Measurements from ENCODE around the gene ING3. TPM values are rescaled to one million over a fixed set of nuclear protein-coding genes. Genes with fewer than 3 reads are reported as not detected.

Gene ING3
- polyA plus RNA-seq, 1 of the 3 experiments (the other 2 are of a cell fraction) = 8.3 TPM

- TF ChIP-seq, protein P1, sequence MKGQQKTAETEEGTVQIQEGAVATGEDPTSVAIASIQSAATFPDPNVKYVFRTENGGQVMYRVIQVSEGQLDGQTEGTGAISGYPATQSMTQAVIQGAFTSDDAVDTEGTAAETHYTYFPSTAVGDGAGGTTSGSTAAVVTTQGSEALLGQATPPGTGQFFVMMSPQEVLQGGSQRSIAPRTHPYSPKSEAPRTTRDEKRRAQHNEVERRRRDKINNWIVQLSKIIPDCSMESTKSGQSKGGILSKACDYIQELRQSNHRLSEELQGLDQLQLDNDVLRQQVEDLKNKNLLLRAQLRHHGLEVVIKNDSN (IDR thresholded peaks at IDR 0.05; ENCODE audit: borderline replicate concordance, low read depth) = peak; percentile 15; the same call in 1 of the 2 replicates
- TF ChIP-seq EZH2phosphoT487 (IDR thresholded peaks at IDR 0.05; ENCODE audit: borderline replicate concordance, low read depth) (no peak), FOXJ3 (CRISPR knock-in tag; IDR thresholded peaks at IDR 0.05) (peak; percentile 63; the same call in 1 of the 2 replicates), EP300 (IDR thresholded peaks at IDR 0.05; ENCODE audit: borderline replicate concordance in 1 of 2, low read depth in 1 of 2, low read length in 1 of 2) (no peak; a peak in 1 of 4 replicates), NFIC (IDR thresholded peaks at IDR 0.05; ENCODE audit: borderline replicate concordance) (no peak), JUND (IDR thresholded peaks at IDR 0.05) (no peak; the same call in 1 of the 2 replicates), RAD21 (IDR thresholded peaks at IDR 0.05; ENCODE audit: low read length) (peak; percentile 30), RCOR1 (IDR thresholded peaks at IDR 0.05; ENCODE audit: low read length) (no peak; the same call in 1 of the 2 replicates), POLR2AphosphoS5 (IDR thresholded peaks at IDR 0.05; ENCODE audit: low read depth, low read length) (peak; percentile 67), SMC3 (IDR thresholded peaks at IDR 0.05; ENCODE audit: low read depth, low read length) (no peak), PBX3 (IDR thresholded peaks at IDR 0.05) (peak; percentile 99)
- TF ChIP-seq, protein P2, sequence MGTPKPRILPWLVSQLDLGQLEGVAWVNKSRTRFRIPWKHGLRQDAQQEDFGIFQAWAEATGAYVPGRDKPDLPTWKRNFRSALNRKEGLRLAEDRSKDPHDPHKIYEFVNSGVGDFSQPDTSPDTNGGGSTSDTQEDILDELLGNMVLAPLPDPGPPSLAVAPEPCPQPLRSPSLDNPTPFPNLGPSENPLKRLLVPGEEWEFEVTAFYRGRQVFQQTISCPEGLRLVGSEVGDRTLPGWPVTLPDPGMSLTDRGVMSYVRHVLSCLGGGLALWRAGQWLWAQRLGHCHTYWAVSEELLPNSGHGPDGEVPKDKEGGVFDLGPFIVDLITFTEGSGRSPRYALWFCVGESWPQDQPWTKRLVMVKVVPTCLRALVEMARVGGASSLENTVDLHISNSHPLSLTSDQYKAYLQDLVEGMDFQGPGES (IDR thresholded peaks at IDR 0.05; ENCODE audit: low read depth, low read length) = no peak; the same call in 1 of the 2 replicates
Observed at GRCh38 chr7:120950539-120951308, at the start of gene ING3 (continued).

DNA sequence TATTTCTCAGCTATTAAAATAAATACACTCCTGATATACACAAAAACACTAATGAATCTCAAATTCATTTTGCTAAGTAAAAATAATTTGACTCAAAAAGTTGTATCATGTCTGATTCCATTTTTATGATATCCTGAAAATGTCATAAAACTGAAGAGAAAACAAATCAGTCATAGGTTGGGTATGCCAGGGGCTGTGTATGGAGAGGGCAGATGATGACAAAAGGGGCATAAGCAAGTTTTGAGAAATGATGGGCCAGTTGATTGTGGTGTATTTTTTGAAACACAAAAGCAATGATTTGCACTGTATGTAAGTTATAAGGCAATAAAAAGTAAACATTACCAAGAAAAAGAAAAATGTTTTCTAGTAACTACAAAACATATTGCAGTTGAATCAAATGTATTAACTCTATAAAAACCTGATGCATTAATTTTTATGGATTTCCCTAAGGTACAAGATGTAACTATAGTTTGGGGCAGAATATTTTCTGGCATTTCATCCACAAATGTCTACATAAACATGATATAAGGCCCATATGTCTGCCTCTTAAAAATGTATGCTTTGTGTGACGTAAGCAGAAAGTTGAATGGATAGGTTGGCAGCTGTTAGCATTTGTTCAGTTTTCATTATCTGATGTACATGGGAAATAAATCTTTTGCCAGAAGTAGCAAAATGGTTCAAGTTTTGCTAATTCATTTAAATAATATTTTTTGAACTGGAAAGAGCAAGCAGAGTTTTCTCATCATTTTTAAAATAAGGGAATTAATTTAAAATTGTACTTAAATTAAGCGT is 35.1 kb upstream of the ING3 start:
- H4K20me1 ChIP-seq (ENCODE audit: insufficient read depth) = no peaks in the 10 kb centered on the region
- H3K79me2 ChIP-seq (ENCODE audit: insufficient read depth) = no peaks in the 10 kb centered on the region
- H2AFZ ChIP-seq (ENCODE audit: low read depth) = no peak overlapping the region
- H3K27me3 ChIP-seq (ENCODE audit: insufficient read depth) = 0 out of 2 replicates have a peak, but pooled peaks cover 6% of the 10 kb centered on the region
- H3K9me3 ChIP-seq = no peaks in the 10 kb centered on the region; the same call in 1 of the 2 replicates
- H3K27ac ChIP-seq (ENCODE audit: low read depth in 2 of 2, low read length in 1 of 2) = no peak overlapping the region
- H3F3A ChIP-seq (replicated peaks; ENCODE audit: insufficient read depth) = no peaks in the 10 kb centered on the region
- H3K4me1 ChIP-seq (ENCODE audit: control insufficient read depth in 1 of 2, insufficient read depth in 2 of 2, low read depth in 1 of 2, low read length in 1 of 2) = no peaks in the 10 kb centered on the region; a peak in 1 of 4 replicates
- 58% methylated on average over 2 of the region's 2 CpGs for WGBS (ENCODE audit: low lambda C conversion rate)
- CTCF ChIA-PET = interaction anchor here (0.6 to 1.2 kb wide), 3 partner anchors 13 to 108 kb away, joined by 3 read pairs; no protein-coding TSS in a partner anchor
- H3K4me3 ChIP-seq (ENCODE audit: low read depth in 2 of 2, low read length in 1 of 2) = no peak overlapping the region
- DNase-seq = no peak
- H3K36me3 ChIP-seq (replicated peaks in 1 of 2; ENCODE audit: control insufficient read depth in 1 of 2, insufficient read depth in 2 of 2, low read length in 1 of 2) = no peaks in the 10 kb centered on the region
- H3K4me2 ChIP-seq = no peak overlapping the region
- TF ChIP-seq MEF2A (IDR thresholded peaks at IDR 0.05; ENCODE audit: borderline replicate concordance, low read depth) (no peak), TEAD4 (IDR thresholded peaks at IDR 0.05; ENCODE audit: borderline replicate concordance, insufficient read depth) (no peak), SIN3A (IDR thresholded peaks at IDR 0.05; ENCODE audit: borderline replicate concordance, low read depth, low read length) (no peak), RAD21 (IDR thresholded peaks at IDR 0.05; ENCODE audit: low read length) (no peak), TAF1 (IDR thresholded peaks at IDR 0.05; ENCODE audit: borderline replicate concordance, low read depth, low read length) (no peak), REST (IDR thresholded peaks at IDR 0.05; ENCODE audit: low read depth, low read length) (no peak), ELF1 (IDR thresholded peaks at IDR 0.05) (no peak), SMC3 (IDR thresholded peaks at IDR 0.05; ENCODE audit: low read depth, low read length) (no peak), GATA2 (CRISPR knock-in tag; IDR thresholded peaks at IDR 0.05) (no peak), GABPA (IDR thresholded peaks at IDR 0.05; ENCODE audit: low read depth) (no peak), RFX5 (IDR thresholded peaks at IDR 0.05; ENCODE audit: low read length) (no peak), MAX (IDR thresholded peaks at IDR 0.05; ENCODE audit: low read depth) (no peak), CHD2 (IDR thresholded peaks at IDR 0.05; ENCODE audit: low read length, partially characterized antibody) (no peak), TCF12 (IDR thresholded peaks at IDR 0.05) (no peak)
- POLR2A ChIA-PET = no interaction called here
- no peaks in the 10 kb centered on the region for H3K9me2 ChIP-seq
- H3K9ac ChIP-seq = no peak overlapping the region

Data from SK-N-SH (cell line).